Spleen (tissue), 7 donors: ENCODE measurements around the gene PPP2R5E.

Experiments
- CTCF ChIP-seq, 11 experiments: fragments of 200-600 bp in 7 of 11; fragments of 450-650 bp in 4 of 11; sonication (generic) in 4 of 11; IDR thresholded peaks in 8 of 11; conservative IDR thresholded peaks in 3 of 11; 1 replicate in 7 of 11; 2 replicates in 4 of 11; pipeline versions ENCODE4 v1.4.0 to v1.8.0; 2016 to 2021; ENCODE audit warnings: antibody characterized with exemption in 11 of 11, inconsistent platforms in 4 of 11, mild to moderate bottlenecking in 1 of 11
- POLR2AphosphoS5 ChIP-seq, 3 donors: sonication (generic); formaldehyde crosslinking; IDR thresholded peaks; one replicate each; pipeline ENCODE4 v1.5.1; 2017; ENCODE audit warnings: antibody characterized with exemption in 3 of 3
- donor health status: DM: no; HTN: no; CAD: no; lungs with moderate emphysema.
- donor health status: DM: no; HTN: no; CAD: no.
- donor health status: DM: no; HTN: no; CAD: no.

- TF ChIP-seq CTCF (IDR thresholded peaks at IDR 0.05 in 8 of 11, conservative IDR thresholded peaks at IDR 0.05 in 3 of 11) (no peak), POLR2AphosphoS5 (IDR thresholded peaks at IDR 0.05) (no peak)
Measured at GRCh38 chr14:63423381-63423780, 119.8 kb downstream of the PPP2R5E start.
